Smooth muscle cell (in vitro differentiated cells): ENCODE data around the gene KRT13. TPM values are rescaled to one million over a fixed set of nuclear protein-coding genes. Genes with fewer than 3 reads are reported as not detected.
A peak's percentile ranks its signal among the peaks of the same experiment; 100 is the strongest.

Source experiments
- DNase-seq: peaks from one replicate; lab custom pipeline; 2025; ENCODE audit not compliant: unreplicated experiment; lab: John Stamatoyannopoulos, UW
- H2AFZ ChIP-seq: fragments of 200-600 bp; sonication (generic); 2 replicates; pipeline ENCODE4 v1.6.0; 2016; ENCODE audit warnings: antibody characterized with exemption, low read depth, mild to moderate bottlenecking
- H3F3A ChIP-seq: fragments of 200-600 bp; sonication (generic); 2 replicates; pipeline ENCODE4 v1.6.0; 2017; ENCODE audit warnings: antibody characterized with exemption, low read depth
- H3K27ac ChIP-seq: fragments of 200-600 bp; sonication (generic); 2 replicates; pipeline ENCODE4 v1.5.1; 2016; ENCODE audit warnings: low read depth, mild to moderate bottlenecking
- H3K27me3 ChIP-seq: fragments of 200-600 bp; sonication (generic); 2 replicates; pipeline ENCODE4 v1.6.1; 2016; ENCODE audit warnings: low read depth, mild to moderate bottlenecking
- H3K36me3 ChIP-seq: fragments of 200-600 bp; sonication (generic); 2 replicates; pipeline ENCODE4 v1.5.1; 2016; ENCODE audit warnings: low read depth
- H3K4me1 ChIP-seq: fragments of 200-600 bp; sonication (generic); 2 replicates; pipeline ENCODE4 v1.5.1; 2016; ENCODE audit warnings: low read depth
- H3K4me2 ChIP-seq: fragments of 200-600 bp; sonication (generic); 2 replicates; pipeline ENCODE4 v1.6.0; 2016; ENCODE audit warnings: mild to moderate bottlenecking
- H3K4me3 ChIP-seq: fragments of 200-600 bp; sonication (generic); 2 replicates; pipeline ENCODE4 v1.5.1; 2016; ENCODE audit warnings: mild to moderate bottlenecking
- H3K79me2 ChIP-seq: fragments of 200-600 bp; sonication (generic); 2 replicates; pipeline ENCODE4 v1.6.0; 2016; ENCODE audit warnings: low read depth, mild to moderate bottlenecking
- H3K9ac ChIP-seq: fragments of 200-600 bp; sonication (generic); 2 replicates; pipeline ENCODE4 v1.6.0; 2016; ENCODE audit warnings: low read depth
- H3K9me3 ChIP-seq: fragments of 200-600 bp; sonication (generic); replicated peaks from 2 replicates; pipeline ENCODE4 v1.5.1; 2016; ENCODE audit warnings: low read depth
- H4K20me1 ChIP-seq: fragments of 200-600 bp; sonication (generic); 2 replicates; pipeline ENCODE4 v1.6.0; 2016; ENCODE audit warnings: low read depth
- WGBS: methylation state at CpG from one replicate; pipeline ENCODE4 v1.1.7; 2016; ENCODE audit warnings: low lambda C conversion rate; 5-methylcytosine and 5-hydroxymethylcytosine counted together
- polyA plus RNA-seq: library from polyadenylated mRNA; unstranded; fragments of >200 nt; fragmentation: Nextera tagmentation; extraction: Ambion mirVana; gene quantifications from 2 replicates; pipeline ENCODE4 v1.2.1, GENCODE V29; 2016
- total RNA-seq: library from RNA; depleted of rRNA; stranded (reverse); fragments of >200 nt; gene quantifications from 2 replicates; pipeline ENCODE4 v1.2.3, GENCODE V29; 2014
- TF ChIP-seq, protein P1 (sequence below): fragments of 200-600 bp; sonication (generic); IDR thresholded peaks from 2 replicates; pipeline ENCODE4 v1.5.1; 2017; ENCODE audit warnings: borderline replicate concordance, mild to moderate bottlenecking, antibody characterized with exemption; ENCODE audit not compliant: insufficient read depth, poor library complexity, severe bottlenecking

The KRT13 gene
- total and polyA plus RNA-seq, 2 experiments from 2014 or later: 3.8 to 5.2 TPM

DNA sequence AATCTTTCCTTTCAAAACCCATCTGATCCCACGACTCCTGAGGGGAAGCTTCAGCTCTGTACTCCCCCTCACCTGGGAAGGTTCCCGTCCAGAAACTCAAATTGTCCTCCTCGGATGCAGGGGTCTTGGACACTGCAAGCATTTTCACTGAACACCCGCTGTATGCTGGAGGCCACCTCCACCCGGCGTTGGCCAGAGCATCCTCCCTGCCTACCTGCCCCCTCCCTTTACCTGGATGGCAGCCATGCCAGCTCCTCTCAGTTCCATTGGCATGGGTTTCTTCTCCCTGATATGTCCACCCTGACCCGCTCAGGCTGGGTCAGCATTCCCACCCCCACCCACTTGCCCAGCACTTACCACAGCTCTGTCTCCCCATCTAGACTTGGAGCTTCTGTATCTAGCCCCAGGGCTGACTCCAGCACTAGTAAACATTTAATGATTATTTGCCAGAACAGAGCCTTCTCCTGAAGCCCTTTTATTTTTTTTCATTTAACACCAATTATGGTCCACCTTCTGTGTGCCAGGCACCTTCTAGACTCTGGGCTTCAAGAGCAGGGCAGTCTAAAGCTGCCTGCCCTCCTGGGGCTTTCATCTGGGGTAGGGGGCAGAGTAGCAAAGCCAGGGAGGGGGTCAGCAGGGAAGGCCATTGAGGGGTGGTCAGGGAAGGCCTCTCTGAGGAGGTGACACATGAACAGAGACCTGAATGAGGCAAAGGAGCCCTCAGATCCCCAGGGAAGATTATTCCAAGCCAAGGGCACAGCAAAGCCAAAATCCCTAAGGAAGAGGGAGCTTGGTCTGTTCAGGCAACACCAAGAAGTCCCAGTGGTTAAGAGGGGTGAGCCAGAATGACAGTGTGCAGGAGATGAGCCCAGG, 31.6 kb upstream of the KRT13 start:
- Histone ChIP-seq H3K36me3 (no peaks in the 10 kb centered on the region), H3K27me3 (no peaks in the 10 kb centered on the region), H2AFZ (no peak overlapping the region), H4K20me1 (no peaks in the 10 kb centered on the region), H3K9me3 (no peaks in the 10 kb centered on the region), H3K4me1 (peaks cover 15% of the 10 kb centered on the region), H3F3A (peaks cover 12% of the 10 kb centered on the region), H3K9ac (no peak overlapping the region), H3K4me2 (no peak overlapping the region), H3K79me2 (no peaks in the 10 kb centered on the region), H3K4me3 (no peak overlapping the region), H3K27ac (peak overlapping the region; percentile 38)
- WGBS: 95% methylated on average over 7 of the region's 7 CpGs
- DNase-seq: no peak
- TF ChIP-seq, protein P1, sequence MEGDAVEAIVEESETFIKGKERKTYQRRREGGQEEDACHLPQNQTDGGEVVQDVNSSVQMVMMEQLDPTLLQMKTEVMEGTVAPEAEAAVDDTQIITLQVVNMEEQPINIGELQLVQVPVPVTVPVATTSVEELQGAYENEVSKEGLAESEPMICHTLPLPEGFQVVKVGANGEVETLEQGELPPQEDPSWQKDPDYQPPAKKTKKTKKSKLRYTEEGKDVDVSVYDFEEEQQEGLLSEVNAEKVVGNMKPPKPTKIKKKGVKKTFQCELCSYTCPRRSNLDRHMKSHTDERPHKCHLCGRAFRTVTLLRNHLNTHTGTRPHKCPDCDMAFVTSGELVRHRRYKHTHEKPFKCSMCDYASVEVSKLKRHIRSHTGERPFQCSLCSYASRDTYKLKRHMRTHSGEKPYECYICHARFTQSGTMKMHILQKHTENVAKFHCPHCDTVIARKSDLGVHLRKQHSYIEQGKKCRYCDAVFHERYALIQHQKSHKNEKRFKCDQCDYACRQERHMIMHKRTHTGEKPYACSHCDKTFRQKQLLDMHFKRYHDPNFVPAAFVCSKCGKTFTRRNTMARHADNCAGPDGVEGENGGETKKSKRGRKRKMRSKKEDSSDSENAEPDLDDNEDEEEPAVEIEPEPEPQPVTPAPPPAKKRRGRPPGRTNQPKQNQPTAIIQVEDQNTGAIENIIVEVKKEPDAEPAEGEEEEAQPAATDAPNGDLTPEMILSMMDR: no peak

DNA sequence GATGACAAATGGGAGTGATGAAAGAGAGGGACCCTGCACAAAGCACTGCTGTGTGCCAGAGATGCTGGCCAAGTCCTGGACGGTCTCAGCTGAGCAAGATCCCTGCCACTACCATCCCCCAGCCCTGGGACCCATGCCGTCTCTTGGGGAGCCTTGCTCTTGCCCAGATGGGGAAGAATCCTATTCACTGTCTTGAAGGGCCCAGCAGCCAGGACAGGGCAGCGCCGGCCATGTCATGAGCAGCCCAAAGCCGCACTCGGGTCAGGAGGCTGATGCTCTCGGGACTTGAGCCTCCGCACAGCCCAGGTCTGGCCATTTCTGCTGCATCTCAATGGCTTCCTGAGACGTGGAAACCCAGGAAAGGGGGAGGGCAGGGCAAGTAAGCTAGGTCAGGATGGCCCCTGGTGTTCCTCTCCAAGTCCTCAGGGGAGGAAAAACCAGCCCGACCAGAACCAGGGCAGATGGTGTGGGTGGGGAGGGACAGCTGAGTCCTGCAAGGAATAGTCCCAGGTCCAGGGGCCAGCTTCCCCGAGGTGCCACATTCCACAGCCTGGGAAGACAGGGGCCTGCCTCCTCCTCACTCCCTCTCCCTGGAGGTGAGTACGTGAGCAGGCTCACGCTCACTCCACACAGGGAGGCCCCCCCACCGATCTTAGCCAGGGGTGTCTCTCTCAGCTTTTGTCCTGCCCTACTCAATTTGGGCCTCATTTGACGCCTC, 30.5 kb upstream of the KRT13 start:
- Histone ChIP-seq H3K9ac (no peak overlapping the region), H3K9me3 (no peaks in the 10 kb centered on the region), H3K4me3 (no peak overlapping the region), H3K4me1 (peaks cover 18% of the 10 kb centered on the region), H4K20me1 (no peaks in the 10 kb centered on the region), H2AFZ (no peak overlapping the region), H3F3A (peaks cover 9% of the 10 kb centered on the region), H3K36me3 (no peaks in the 10 kb centered on the region), H3K4me2 (no peak overlapping the region), H3K79me2 (no peaks in the 10 kb centered on the region), H3K27me3 (no peaks in the 10 kb centered on the region), H3K27ac (no peak overlapping the region)
- no peak for DNase-seq
- WGBS: 63% methylated on average over 15 of the region's 15 CpGs
- TF ChIP-seq, protein P1: no peak

- no peak overlapping the region for H3K27ac ChIP-seq
- no peaks in the 10 kb centered on the region for H3K79me2 ChIP-seq
- H3K9me3 ChIP-seq: no peaks in the 10 kb centered on the region
- H3K36me3 ChIP-seq: no peaks in the 10 kb centered on the region
- H4K20me1 ChIP-seq: no peaks in the 10 kb centered on the region
- no peak overlapping the region for H3K4me2 ChIP-seq
- no peak overlapping the region for H3K4me3 ChIP-seq
- H3K9ac ChIP-seq: no peak overlapping the region
- H2AFZ ChIP-seq: no peak overlapping the region
- H3F3A ChIP-seq: peaks cover 10% of the 10 kb centered on the region
- DNase-seq: no peak
- WGBS: 92% methylated on average over 7 of the region's 7 CpGs
- H3K4me1 ChIP-seq: peaks cover 26% of the 10 kb centered on the region
- H3K27me3 ChIP-seq: no peaks in the 10 kb centered on the region
- TF ChIP-seq, protein P1: no peak
These were observed 29.6 kb upstream of the KRT13 start for GRCh38 chr17:41534899-41535546.
